ENCODE data around the gene TRIM38.
"Not testable (repeated sequence)": the region's sequence is repeated elsewhere in the genome, so short reads cannot be mapped to it uniquely, and the experiment has no call there.

Gene TRIM38

DNA sequence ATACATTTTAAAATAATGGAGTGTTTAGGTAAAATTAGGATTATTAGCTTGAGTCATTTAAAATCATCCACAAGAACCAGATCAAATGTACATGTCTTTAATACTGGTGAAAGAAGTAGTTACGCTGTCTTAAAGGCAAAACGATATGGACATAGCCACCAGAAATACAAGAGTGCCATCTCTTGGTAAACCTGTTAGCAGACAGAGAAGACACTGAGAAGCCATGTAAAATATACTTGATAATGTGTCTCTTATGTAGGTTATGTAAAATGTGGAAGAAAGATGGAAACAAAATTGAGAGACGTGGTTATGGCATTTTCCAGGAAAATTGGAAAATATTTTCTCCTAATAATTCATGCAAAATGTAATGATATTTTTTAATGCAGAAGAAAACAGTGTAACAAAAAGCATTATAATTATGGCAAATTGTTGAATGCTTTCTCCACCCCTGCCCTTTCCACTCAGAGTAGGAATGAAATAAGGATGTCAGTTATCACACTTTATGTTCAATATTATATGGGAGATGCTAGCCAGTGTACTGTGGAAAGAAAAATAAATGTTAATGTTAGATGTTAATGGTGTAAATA is 19.9 kb upstream of the TRIM38 start:
- DNase-seq, result no peak
- ATAC-seq, result peak; percentile 57

DNA sequence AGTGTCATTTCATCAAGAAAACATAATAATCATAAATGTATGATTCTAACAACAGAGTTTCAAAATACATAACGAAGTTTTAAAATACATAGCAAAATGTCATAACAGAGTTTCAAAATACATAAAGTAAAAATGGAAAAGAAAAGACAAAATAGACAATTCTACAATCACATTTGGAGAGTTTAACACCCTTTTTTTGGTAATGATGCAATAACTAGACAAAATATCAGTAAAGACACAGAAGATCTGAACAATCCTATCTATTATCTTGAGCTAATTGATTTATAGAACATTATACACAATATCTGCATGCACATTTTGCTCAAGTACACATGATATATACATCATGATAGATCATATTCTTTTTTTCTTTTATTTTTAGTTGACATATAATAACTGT is 18.7 kb upstream of the TRIM38 start:
- ATAC-seq, result no peak

DNA sequence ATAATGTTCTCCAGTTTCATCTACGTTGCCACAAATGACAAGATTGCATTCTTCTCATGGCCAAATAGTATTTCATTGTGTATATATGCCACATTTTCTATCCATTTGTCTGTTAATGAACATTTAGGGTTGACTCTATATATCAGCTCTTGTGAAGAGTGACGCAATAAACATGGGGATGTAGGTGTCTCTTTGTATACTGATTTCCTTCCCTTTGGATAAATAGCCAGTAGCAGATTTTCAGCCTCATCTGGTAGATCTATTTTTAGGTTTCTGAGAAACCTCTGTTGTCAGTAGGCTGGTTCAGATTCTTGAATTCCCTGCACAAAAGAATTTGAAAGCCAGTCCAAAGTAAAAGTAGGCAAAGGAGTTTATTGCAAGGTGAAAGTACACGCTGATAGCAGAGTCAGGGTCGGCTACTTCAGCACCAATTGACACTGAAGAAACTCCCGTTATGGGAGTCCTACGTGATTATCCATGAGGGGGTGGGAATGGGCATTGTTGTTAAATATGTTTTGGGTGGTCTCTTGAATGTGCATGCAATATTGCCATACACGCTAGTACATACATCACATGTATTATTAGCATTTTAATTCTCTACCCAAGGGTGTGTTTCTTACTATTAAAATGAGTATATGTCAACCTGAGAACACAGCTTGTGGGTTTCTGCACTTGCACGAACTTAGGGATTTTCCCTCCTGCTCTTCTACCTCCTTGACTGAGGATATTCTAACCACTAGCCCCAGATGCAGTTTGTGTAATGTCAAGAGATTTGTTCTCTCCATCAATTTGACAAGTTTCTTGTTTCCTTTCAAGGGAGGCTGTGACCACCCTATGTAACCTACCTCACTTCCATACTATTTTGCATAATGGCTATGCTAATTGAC is 17.7 kb upstream of the TRIM38 start:
- DNase-seq, result no peak
- ATAC-seq, result peak; percentile 87

More for the DNA sequence above, 18.7 kb upstream of the TRIM38 start:
- DNase-seq, result no peak

DNA sequence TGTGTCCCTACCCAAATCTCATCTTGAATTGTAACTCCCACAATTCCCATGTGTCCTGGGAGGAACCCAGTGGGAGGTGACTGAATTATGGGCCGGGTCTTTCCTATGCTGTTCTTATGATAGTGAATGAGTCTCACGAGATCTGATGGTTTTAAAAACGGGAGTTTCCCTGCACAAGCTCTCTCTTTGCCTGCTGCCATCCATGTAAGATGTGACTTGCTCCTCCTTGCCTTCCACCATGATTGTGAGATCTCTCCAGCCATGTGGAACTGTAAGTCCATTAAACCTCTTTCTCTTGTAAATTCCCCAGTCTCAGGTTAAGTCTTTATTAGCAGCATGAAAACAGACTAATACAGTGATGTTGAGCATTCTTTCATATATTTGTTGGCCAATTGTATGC is 16.9 kb upstream of the TRIM38 start:
- not testable (repeated sequence) for DNase-seq, ATAC-seq

DNA sequence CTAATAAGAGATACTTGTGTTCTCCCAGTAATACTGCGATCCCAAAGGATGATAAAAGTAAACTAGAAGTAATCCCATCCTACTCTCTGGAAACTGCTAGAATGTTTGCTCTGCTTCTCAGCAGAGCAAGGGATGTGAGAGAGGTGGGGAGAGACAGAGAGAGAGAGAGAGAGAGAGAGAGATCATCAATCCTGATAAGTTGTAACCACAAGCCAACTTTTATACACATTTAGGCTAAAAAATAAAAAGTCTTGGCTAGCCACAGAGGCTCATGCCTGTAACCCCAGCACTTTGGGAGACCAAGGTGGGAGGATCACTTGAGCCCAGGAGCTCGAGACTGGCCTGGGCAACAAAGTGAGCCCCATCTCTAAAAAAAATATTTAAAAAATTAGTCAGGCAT is 16.0 kb upstream of the TRIM38 start:
- DNase-seq, result no peak
- no peak for ATAC-seq

DNA sequence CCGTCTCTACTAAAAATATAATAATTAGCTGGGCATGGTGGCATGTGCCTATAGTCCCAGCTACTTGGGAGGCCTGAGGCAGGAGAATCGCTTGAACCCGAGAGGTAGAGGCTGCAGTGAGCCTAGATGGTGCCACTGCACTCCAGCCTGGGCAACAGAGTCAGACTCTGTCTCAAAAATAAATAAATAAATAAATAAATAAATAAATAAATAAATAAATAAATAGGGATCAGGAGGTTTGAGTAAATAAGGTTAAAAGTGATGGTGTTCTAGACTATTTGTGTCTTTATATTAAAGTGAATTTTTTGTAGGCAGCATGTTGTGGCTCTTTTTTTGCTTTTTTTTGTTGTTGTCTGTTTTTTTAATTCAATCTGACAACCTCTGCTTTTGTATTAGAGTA is 15.1 kb upstream of the TRIM38 start:
- DNase-seq, ATAC-seq: not testable (repeated sequence)

DNA sequence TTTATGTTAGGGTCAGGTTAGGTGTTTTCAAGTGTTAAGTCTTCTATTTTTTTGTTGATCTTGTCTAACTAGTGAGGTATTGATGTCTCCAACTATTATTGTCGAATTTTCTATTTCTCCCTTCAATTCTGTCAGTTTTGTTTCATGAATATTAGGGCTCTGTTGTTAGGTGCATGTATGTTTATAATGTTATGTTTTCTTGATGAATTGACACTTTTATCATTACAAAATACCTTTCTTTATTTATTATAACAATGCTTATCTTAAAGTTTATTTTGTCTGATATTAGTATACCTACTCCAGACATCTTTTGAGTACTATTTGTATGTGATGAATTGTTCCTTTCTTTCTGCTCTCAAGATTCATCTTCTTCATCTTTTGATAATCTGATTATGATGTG is 12.9 kb upstream of the TRIM38 start:
- DNase-seq, result no peak
- no peak for ATAC-seq

DNA sequence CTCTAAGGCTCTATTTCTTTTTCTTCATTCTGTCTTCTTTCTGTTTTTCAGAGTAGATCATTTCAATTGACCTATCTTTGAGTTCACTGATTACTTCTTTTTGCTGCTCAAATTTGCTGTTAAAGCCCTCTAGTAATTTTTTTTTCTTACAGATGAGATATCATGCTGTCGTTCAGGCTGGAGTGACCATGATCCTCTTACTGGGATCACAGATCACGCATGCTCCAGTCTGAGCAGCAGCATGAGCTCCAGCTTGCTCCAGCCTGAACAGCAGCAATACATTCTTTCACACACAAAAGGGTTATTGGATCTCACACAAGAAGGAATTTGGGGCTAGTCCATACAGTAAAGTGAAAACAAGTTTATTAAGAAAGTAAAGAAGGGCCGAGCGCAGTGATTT is 12.3 kb upstream of the TRIM38 start:
- DNase-seq (no peak), ATAC-seq (no peak)

DNA sequence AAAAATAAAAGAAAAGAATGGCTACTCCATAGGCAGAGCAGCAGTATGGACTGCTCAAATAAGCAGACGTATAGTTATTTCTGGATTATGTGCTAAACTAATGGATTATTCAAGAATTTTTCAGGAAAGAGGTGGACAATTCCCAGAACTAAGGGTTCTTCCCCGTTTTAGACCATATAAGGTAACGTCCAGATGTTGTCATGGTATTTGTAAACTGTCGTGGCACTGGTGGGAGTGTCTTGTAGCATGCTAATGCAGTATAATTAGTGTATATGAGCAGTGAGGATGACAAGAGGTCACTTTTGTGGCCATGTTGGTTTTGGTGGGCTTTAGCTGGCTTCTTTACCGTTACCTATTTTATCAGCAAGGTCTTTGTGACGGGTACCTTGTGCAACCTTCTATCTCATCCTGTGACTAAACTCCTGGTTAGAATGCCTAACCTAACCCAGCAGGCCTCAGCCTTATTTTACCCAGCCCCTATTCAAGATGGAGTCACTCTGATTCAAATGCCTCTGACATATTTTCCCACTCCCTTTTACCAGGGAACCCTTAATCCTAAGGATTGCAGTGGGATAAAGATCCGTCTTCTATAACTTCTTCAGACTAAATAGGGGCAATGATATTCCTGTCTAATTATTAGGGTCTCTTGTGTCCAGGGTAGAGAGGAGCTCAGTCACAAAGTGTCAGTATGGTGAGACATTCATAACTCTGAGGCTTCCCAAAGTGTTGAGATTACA is 11.1 kb upstream of the TRIM38 start:
- DNase-seq, result no peak
- no peak for ATAC-seq

DNA sequence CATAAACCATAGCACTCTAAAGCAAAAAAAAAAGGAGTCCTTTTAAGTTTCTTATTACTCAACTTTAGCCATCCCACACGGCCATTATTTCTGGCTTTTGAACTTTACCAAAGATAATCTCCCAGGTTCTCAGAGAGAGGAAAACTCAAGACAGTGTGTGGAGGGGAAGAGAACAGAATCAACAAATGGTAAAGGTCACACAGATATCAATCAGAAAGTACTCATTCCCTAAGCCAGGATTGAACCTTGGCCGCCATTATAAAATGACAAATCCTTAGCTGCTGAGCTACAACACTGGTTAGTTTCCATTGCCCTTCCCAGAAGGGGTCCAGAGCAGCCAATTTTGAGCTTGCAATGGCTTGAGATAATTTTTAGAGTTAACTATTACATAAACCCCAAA is 10.1 kb upstream of the TRIM38 start:
- ATAC-seq, result no peak
- no peak for DNase-seq

DNA sequence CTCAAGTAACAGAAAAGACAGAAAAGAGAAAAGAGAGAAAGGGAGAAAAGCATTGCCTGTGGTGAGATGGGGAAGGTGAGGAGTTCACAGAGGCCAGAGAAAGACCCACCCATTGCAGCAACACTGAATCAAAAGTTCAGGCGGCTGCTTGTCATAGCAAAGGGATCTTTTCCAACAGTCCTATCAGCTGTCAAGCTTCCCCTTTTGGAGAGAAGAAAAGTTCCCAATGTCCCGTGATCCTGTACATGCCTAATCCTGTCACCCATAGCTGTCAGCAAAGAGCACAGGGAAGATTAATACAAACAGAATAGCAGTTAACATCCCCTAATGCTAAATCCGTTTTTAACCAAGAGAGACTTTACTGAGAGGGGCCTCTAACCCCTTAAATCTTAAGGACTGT is 8.9 kb upstream of the TRIM38 start:
- no peak for DNase-seq
- ATAC-seq, result no peak

DNA sequence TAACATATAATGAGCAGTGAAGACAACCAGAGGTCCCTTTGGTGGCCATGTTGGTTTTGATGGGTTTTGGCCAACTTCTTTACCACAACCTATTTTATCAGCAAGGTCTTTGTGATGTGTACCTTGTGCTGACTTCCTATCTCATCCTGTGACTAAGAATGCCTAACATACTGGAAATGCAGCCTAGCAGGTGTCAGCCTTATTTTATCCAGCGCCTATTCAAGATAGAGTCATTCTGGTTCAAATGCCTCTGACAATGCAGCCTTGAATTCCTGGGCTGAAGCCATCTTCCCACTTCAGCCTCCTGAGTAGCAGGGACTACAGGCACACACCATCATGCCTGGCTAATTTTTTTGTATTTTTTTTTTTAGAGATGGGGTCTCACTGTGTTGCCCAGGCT is 7.8 kb upstream of the TRIM38 start:
- ATAC-seq (no peak), DNase-seq (no peak)

DNA sequence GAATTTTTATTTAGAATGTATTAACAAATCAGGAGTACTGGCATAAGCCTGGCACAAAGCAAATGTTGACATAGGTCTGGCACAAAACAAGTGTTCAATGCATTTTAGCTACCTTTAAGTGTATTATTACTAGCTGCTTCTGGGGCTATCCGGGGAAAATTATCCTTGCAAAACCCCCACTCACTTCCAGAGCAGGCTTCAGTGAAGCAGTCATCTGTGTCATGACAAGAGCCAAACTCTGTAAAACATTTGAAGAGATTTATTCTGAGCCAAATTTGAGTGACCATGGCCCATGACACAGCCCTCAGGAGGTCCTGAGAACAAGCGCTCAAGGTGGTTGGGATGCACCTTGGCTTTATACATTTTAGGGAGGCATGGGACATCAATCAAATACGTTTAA is 6.4 kb upstream of the TRIM38 start:
- no peak for DNase-seq
- ATAC-seq, result no peak

DNA sequence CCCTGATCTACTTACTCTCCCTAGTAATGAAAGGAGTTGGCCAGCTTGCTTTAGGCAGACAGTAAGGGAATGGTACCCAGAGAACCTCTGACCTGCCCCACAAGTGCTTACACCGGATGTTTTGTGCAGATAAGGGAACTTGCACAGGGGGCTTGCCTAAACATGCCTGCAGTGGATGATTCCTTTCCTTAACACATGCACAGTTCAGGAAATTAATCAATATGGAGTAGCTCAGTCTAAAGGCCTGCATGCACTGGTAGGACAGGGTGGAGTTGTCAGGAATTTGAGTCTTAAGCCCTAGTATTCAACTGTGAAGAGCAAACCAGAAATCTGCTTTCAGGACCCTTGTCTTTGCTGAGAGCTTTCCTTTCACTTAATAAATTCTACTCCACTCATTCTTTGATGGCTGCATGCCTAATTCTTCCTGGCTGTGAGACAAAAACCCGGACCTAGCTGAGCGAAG is 3.9 kb upstream of the TRIM38 start:
- DNase-seq (no peak), ATAC-seq (no peak)

DNA sequence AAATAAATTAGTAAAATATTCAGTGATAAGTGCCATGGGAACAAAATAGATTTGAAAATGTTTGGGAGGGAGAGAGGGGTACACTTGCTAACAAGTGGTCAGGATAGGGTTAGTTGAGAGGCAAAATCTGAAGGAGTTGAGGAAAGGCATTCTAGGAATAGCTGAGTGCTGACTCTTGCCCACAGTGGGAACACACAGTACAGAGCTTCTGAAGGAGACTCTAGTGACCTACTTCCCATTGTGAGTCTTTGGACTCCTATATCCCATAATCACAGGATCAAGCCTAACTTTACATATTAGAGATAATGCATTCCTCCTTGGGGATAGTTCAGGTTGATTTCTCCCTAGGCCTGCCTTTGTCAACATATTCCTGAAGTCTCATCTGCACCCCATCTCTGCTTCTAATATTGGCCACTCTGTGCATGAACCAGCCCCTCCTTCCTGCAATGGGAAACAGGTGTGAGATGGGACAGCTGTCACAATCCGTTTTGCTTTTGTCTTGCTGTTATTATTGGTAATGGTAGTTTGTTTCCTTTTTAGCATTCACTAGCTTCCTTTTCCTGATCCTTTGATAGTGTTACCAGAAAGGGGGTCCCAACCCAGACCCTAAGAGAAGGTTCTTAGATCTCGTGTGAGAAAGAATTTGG is 2.6 kb upstream of the TRIM38 start:
- DNase-seq (no peak), ATAC-seq (no peak)

DNA sequence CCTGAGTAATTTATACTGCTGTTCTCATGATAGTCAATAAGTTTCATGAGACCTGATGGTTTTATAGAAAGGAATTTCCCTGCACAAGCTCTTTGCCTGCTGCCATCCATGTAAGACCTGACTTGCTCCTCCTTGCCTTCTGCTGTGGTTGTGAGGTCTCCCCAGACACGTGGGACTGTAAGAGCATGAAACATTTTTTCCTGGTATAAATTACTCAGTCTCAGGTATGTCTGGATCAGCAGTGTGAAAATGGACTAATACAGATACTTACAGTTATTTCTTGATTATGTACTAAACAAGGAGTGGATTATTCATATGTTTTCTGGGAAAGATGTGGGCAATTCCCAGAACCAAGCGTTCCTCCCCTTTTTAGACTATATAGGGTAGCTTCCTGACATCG is 1.9 kb upstream of the TRIM38 start:
- DNase-seq (peak; percentile 48), ATAC-seq (peak; percentile 19)

DNA sequence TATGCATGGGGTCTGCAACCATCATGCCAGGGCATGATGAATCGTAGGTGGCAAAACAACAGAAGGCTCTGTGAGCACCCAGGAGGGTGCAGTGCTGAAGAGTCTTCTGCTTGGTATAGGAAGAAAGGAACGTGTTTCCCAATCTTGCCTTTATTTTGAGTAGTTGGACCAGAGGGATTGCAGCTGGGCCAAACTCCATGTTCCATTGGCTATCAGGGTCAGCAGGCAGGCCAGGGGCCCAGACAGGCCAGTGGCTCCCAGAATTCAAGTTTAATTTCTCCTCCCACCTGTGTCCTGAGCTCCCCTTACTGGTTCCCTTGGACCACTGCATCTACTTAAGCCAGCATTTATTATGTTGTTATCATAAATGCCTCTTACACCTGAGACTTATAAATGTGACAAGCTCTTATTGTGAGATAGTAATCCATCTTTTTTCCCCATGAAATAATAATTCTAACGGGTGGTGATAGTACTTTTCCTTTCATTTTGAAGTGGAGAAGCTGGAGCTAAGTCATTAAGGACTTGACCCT is 918 bp upstream of the TRIM38 start:
- DNase-seq (no peak), ATAC-seq (no peak)

DNA sequence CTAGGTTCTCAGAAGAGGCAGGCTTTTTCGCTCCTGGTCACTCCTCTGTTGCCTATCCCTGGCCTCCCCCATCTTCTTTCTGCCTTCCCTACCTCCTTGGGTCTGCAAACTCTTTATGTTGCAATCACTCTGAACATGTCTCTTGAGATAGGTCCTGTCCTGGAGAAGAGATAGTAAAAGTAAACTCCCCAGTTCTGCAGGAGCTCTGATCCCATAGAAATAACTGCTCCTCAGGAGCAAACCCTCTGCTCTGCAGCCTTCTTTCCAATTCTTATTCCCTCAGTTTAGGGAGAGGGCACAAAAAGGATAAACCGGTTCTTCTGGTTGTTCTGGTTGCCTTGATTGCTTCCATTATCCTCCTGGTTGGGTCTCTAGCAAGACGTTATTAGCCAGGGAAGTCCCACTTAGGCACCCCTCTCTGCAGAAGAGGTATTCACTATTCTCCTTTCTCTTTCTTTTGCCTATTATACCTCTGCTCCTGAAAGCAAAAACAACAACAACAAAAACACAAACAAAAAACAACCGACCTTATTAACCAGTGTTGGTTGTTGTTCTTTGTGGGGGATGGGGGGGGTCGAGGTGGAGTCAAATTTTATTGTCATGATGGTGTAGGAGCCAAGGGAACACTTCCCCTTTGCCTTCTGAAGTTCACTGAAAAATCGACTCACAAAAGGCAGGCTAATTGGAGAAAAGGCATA is 973 bp downstream of the TRIM38 start:
- no peak for ATAC-seq
- no peak for DNase-seq

DNA sequence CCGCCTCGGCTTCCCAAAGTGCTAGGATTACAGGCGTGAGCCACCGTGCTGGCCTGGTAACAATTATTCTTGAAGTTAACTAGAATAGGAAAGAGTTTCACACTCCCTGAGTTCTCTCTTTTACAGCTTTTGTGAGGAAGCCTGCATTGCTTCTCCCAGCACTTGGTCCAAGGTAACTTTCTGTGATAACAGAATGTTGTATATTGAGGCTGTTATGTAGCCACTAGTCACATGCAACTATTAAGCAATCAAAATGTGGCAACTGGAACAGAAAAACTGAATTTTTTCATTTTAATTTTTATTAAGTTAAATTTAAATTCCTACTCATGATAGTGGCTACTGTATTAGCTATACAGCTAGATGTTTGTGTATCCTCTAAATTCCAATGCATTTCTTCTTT is 2.5 kb downstream of the TRIM38 start:
- DNase-seq, result no peak
- no peak for ATAC-seq

DNA sequence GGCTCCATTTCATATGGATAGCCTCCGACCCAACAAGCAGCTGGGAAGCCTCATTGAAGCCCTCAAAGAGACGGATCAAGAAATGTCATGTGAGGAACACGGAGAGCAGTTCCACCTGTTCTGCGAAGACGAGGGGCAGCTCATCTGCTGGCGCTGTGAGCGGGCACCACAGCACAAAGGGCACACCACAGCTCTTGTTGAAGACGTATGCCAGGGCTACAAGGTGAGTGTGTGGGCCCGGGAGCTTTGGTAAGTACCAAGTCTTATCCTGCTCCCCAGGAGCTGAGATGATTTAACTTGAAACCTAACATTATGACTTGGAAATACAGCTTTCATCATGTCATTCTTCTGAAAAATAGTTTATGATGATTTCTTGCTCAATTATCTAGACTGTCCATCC is 4.1 kb downstream of the TRIM38 start:
- ATAC-seq, result no peak
- no peak for DNase-seq

DNA sequence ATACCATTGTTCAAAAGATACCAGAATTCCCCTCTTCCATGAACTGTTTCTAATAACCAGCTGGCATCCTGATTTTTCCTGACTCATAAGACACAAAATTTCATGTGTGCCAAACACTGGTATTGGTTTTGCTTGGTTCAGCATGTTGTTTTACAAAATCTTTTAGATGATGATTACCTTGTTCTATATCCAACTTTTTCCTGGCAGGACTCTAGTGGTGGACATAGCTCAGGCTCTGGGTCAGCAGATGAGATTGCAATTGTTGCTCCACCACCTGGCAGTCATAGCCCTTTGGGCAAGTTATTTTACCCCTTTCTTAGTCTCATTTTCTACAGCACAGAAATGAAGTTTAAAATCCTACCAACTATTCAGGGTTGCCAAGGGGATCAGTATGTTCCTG is 6.2 kb downstream of the TRIM38 start:
- ATAC-seq (no peak), DNase-seq (no peak)
